SK-N-SH (cell line): ENCODE data around the gene SNED1. TPM values are rescaled to one million over a fixed set of nuclear protein-coding genes. Genes with fewer than 3 reads are reported as not detected.
A peak's percentile ranks its signal among the peaks of the same experiment; 100 is the strongest.

Experiments
- CTCF ChIA-PET: fragments of 300-600, 350-600 bp; formaldehyde crosslinking; extraction: SDS; loops from one replicate; lab custom pipeline; 2021; lab: Yijun Ruan, JAX
- POLR2A ChIA-PET: fragments of 350-600 bp; sonication (Branson Sonifier 250); formaldehyde crosslinking; extraction: SDS; loops from one replicate; lab custom pipeline; 2020; ENCODE audit warnings: antibody characterized with exemption, inconsistent platforms; lab: Yijun Ruan, JAX
- DNase-seq: peaks from one replicate; pipeline ENCODE4 v3.0.0; 2012
- H2AFZ ChIP-seq: fragments of 200-600 bp; sonication (generic); 2 replicates; pipeline ENCODE4 v1.8.1; 2016; ENCODE audit warnings: antibody characterized with exemption, mild to moderate bottlenecking, low read depth
- H3F3A ChIP-seq: fragments of 200-600 bp; sonication (generic); replicated peaks from 2 replicates; pipeline ENCODE3; 2016; ENCODE audit warnings: antibody characterized with exemption, mild to moderate bottlenecking; ENCODE audit not compliant: insufficient read depth
- H3K27ac ChIP-seq, 2 experiments: fragments of 200-500 bp in 1 of 2; fragments of 200-600 bp in 1 of 2; sonication (Bioruptor generic) in 1 of 2; sonication (generic), shearing (Covaris generic) in 1 of 2; 2 replicates each; pipeline versions ENCODE4 v1.5.1 to v1.6.1; 2014 to 2016; ENCODE audit warnings: low read depth in 2 of 2, inconsistent platforms in 1 of 2, low read length in 1 of 2, mild to moderate bottlenecking in 1 of 2, mixed read lengths in 1 of 2
- H3K27me3 ChIP-seq: fragments of 200-600 bp; sonication (generic), shearing (Covaris generic); 2 replicates; pipeline ENCODE4 v1.6.1; 2016; ENCODE audit warnings: mixed run types; ENCODE audit not compliant: insufficient read depth
- H3K36me3 ChIP-seq, 2 experiments: fragments of 200-500 bp in 1 of 2; fragments of 200-600 bp in 1 of 2; sonication (Bioruptor generic) in 1 of 2; sonication (generic) in 1 of 2; replicated peaks in 1 of 2; 2 replicates each; pipeline versions ENCODE3 to v1.5.1; 2014 to 2016; ENCODE audit warnings: low read length in 1 of 2, mild to moderate bottlenecking in 1 of 2; ENCODE audit not compliant: insufficient read depth in 2 of 2, control insufficient read depth in 1 of 2
- H3K4me1 ChIP-seq, 2 experiments: fragments of 200-500 bp in 1 of 2; fragments of 200-600 bp in 1 of 2; sonication (Bioruptor generic) in 1 of 2; sonication (generic), shearing (Covaris generic) in 1 of 2; 2 replicates each; pipeline versions ENCODE4 v1.5.1 to v1.6.1; 2014 to 2016; ENCODE audit warnings: low read depth in 1 of 2, low read length in 1 of 2, mixed run types in 1 of 2; ENCODE audit not compliant: insufficient read depth in 2 of 2, control insufficient read depth in 1 of 2
- H3K4me2 ChIP-seq: fragments of 200-600 bp; sonication (generic), shearing (Covaris generic); 2 replicates; pipeline ENCODE4 v1.6.1; 2017; ENCODE audit warnings: mixed run types
- H3K4me3 ChIP-seq, 2 experiments: fragments of 200-500 bp in 1 of 2; fragments of 200-600 bp in 1 of 2; sonication (Bioruptor generic) in 1 of 2; sonication (generic), shearing (Covaris generic) in 1 of 2; 2 replicates each; pipeline versions ENCODE4 v1.5.1 to v1.8.1; 2014 to 2016; ENCODE audit warnings: low read depth in 2 of 2, inconsistent platforms in 1 of 2, low read length in 1 of 2, mild to moderate bottlenecking in 1 of 2, mixed read lengths in 1 of 2, moderate library complexity in 1 of 2
- H3K79me2 ChIP-seq: fragments of 200-600 bp; sonication (generic); 2 replicates; pipeline ENCODE4 v1.8.1; 2017; ENCODE audit warnings: mild to moderate bottlenecking; ENCODE audit not compliant: insufficient read depth
- H3K9ac ChIP-seq: fragments of 200-600 bp; sonication (generic); 2 replicates; pipeline ENCODE4 v1.6.1; 2017; ENCODE audit warnings: mixed run types
- H3K9me2 ChIP-seq: fragments of 200-600 bp; sonication (generic); 2 replicates; pipeline ENCODE4 v1.6.1; 2017; ENCODE audit warnings: mixed run types
- H3K9me3 ChIP-seq: fragments of 200-600 bp; sonication (generic); 2 replicates; pipeline ENCODE4 v1.6.1; 2017; ENCODE audit warnings: mixed run types, mild to moderate bottlenecking, moderate library complexity
- H4K20me1 ChIP-seq: fragments of 200-600 bp; sonication (generic); 2 replicates; pipeline ENCODE4 v1.6.1; 2017; ENCODE audit warnings: mild to moderate bottlenecking, mixed run types; ENCODE audit not compliant: insufficient read depth
- ELF1 ChIP-seq: IDR thresholded peaks from 2 replicates; pipeline ENCODE4 v1.4.0; 2012
- EP300 ChIP-seq, 2 experiments: IDR thresholded peaks; 2 replicates each; pipeline versions ENCODE4 v1.4.0 to v1.6.1; 2012; ENCODE audit warnings: borderline replicate concordance in 1 of 2, low read depth in 1 of 2, low read length in 1 of 2
- EZH2phosphoT487 ChIP-seq: fragments of 200-600 bp; sonication (generic); IDR thresholded peaks from 2 replicates; pipeline ENCODE4 v1.6.1; 2017; ENCODE audit warnings: low read depth, mixed run types, mild to moderate bottlenecking, antibody characterized with exemption, moderate library complexity, borderline replicate concordance
- FOXM1 ChIP-seq: IDR thresholded peaks from 2 replicates; pipeline ENCODE4 v1.4.0; 2012; ENCODE audit warnings: low read depth, mild to moderate bottlenecking
- GABPA ChIP-seq: IDR thresholded peaks from 2 replicates; pipeline ENCODE4 v1.4.0; 2012; ENCODE audit warnings: low read depth, mild to moderate bottlenecking
- IRF3 ChIP-seq: fragments of 150-350 bp; IDR thresholded peaks from 2 replicates; pipeline ENCODE4 v1.6.1; 2016; ENCODE audit warnings: mild to moderate bottlenecking, low read depth, low read length
- MAX ChIP-seq: IDR thresholded peaks from 2 replicates; pipeline ENCODE4 v1.4.0; 2012; ENCODE audit warnings: low read depth
- MEF2A ChIP-seq: IDR thresholded peaks from 2 replicates; pipeline ENCODE4 v1.4.0; 2012; ENCODE audit warnings: low read depth, borderline replicate concordance
- NRF1 ChIP-seq: IDR thresholded peaks from 2 replicates; pipeline ENCODE4 v1.6.1; 2012; ENCODE audit warnings: low read depth, mild to moderate bottlenecking, low read length
- PBX3 ChIP-seq: IDR thresholded peaks from 2 replicates; pipeline ENCODE4; 2012
- RCOR1 ChIP-seq: fragments of 150-350 bp; IDR thresholded peaks from 2 replicates; pipeline ENCODE4 v1.6.1; 2017; ENCODE audit warnings: antibody characterized with exemption, low read length
- REST ChIP-seq: IDR thresholded peaks from 2 replicates; pipeline ENCODE4 v1.6.1; 2012; ENCODE audit warnings: mild to moderate bottlenecking, low read depth, low read length, moderate library complexity
- TCF12 ChIP-seq: IDR thresholded peaks from 2 replicates; pipeline ENCODE4 v1.4.0; 2012
- TEAD4 ChIP-seq: IDR thresholded peaks from 2 replicates; pipeline ENCODE4 v1.4.0; 2012; ENCODE audit warnings: mild to moderate bottlenecking, borderline replicate concordance; ENCODE audit not compliant: insufficient read depth
- USF1 ChIP-seq: IDR thresholded peaks from 2 replicates; pipeline ENCODE4 v1.4.0; 2012; ENCODE audit warnings: low read depth, borderline replicate concordance
- USF2 ChIP-seq: fragments of 150-350 bp; IDR thresholded peaks from 2 replicates; pipeline ENCODE4 v1.6.1; 2017; ENCODE audit warnings: antibody characterized with exemption, low read length, low read depth, borderline replicate concordance
- YY1 ChIP-seq: IDR thresholded peaks from 2 replicates; pipeline ENCODE4 v1.4.0; 2012; ENCODE audit warnings: low read depth, mild to moderate bottlenecking
- ZBTB33 ChIP-seq: IDR thresholded peaks from 2 replicates; pipeline ENCODE4 v1.4.0; 2012; ENCODE audit warnings: low read depth, borderline replicate concordance
- WGBS: methylation state at CpG from one replicate; pipeline ENCODE4 v1.1.6; 2017; ENCODE audit warnings: low lambda C conversion rate; 5-methylcytosine and 5-hydroxymethylcytosine counted together
- polyA plus RNA-seq, 3 experiments: library from polyadenylated mRNA; depleted of rRNA; stranded (reverse); fragments of >200 nt; gene quantifications; 2 replicates each; pipeline ENCODE4 v1.2.3, GENCODE V29; 2012

Gene SNED1
- polyA plus RNA-seq, 1 of the 3 experiments (the other 2 are of a cell fraction) = 0.03 TPM

- Histone ChIP-seq H3K9me3 (no peaks in the 10 kb centered on the region), H3K27me3 (no peaks in the 10 kb centered on the region), H3K36me3 (no peaks in the 10 kb centered on the region), H3K4me1 (peaks cover 0 to 43% of the 10 kb centered on the region in 2 experiments; a peak in 1 of 4 replicates), H3K4me3 (no peak overlapping the region), H3K4me2 (no peak overlapping the region), H3F3A (no peaks in the 10 kb centered on the region), H3K9ac (no peak overlapping the region), H4K20me1 (no peaks in the 10 kb centered on the region), H3K27ac (no peak overlapping the region; a peak in 1 of 4 replicates), H3K9me2 (no peaks in the 10 kb centered on the region), H3K79me2 (no peaks in the 10 kb centered on the region), H2AFZ (no peak overlapping the region)
- POLR2A ChIA-PET = interaction anchor here (0.8 kb wide), 1 partner anchor 11 kb away, joined by 3 read pairs; no protein-coding TSS in a partner anchor
- TF ChIP-seq MEF2A = no peak
- TF ChIP-seq RCOR1 = no peak
- no peak for TF ChIP-seq MAX
- TF ChIP-seq EP300 (IDR thresholded peaks at IDR 0.05; ENCODE audit: borderline replicate concordance in 1 of 2, low read depth in 1 of 2, low read length in 1 of 2) = no peak
- TF ChIP-seq ELF1 = no peak
- TF ChIP-seq REST = no peak
- no peak for TF ChIP-seq PBX3
- TF ChIP-seq ZBTB33 = no peak
- TF ChIP-seq FOXM1 = no peak
- TF ChIP-seq YY1 = no peak
- TF ChIP-seq TEAD4 = no peak
- no peak for TF ChIP-seq USF1
- no peak for TF ChIP-seq EZH2phosphoT487
- no peak for TF ChIP-seq IRF3
- TF ChIP-seq NRF1 = no peak
- no peak for TF ChIP-seq TCF12
- TF ChIP-seq GABPA = no peak
- no peak for TF ChIP-seq USF2
- peak; percentile 58 for DNase-seq
- CTCF ChIA-PET = interaction anchor here (1.0 kb wide), 1 partner anchor 49 kb away, joined by 3 read pairs; no protein-coding TSS in a partner anchor
- WGBS = 58% methylated on average over 23 of the region's 29 CpGs
Observed at GRCh38 chr2:240962300-240963064, 35.9 kb upstream of the SNED1 start.
